NOMO-1 (cell line): Measurements from ENCODE around the gene CTIF.

Source experiments
- DNase-seq, 2 experiments: peaks; one replicate each; lab custom pipeline; 2025; ENCODE audit not compliant: unreplicated experiment in 2 of 2; lab: John Stamatoyannopoulos, UW

Gene CTIF

DNA sequence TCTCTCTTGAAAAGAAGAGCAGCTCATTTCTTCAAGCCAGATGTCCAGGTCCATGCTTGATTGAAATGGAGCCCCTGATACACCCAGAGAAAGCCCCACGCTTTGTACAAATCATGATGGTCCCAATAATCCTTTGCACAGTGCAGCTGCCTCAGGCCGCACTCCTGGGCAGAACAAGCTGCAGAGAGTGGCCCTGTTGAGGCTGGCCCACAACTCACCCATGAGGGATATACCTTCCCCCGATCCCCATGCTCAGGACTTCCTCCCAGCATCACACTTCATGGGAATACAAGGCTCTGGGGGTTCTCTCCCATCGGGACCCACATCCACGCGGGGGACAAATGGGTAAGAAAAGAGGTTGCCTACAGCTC lies 181.8 kb downstream of the CTIF start:
- DNase-seq, result no peak

DNA sequence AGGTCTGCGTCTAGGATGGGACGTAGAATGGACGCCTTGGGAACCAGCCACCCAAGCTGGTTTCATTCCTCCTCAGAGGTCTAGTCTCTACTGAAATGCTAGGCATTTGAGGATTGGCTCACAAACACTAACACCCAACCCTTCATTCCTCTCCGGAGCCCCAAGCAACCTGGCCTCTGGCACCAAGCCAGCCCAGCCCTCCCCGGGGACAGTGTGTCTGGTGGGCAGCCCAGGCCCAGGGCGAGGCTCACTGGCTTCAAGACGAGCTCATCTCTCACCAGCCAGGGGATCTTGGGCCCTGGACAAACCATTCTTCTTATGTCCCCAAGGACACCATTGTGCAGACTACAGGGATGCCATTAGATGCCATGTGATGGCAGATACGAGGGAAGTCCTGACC lies 182.5 kb downstream of the CTIF start:
- no peak for DNase-seq

DNA sequence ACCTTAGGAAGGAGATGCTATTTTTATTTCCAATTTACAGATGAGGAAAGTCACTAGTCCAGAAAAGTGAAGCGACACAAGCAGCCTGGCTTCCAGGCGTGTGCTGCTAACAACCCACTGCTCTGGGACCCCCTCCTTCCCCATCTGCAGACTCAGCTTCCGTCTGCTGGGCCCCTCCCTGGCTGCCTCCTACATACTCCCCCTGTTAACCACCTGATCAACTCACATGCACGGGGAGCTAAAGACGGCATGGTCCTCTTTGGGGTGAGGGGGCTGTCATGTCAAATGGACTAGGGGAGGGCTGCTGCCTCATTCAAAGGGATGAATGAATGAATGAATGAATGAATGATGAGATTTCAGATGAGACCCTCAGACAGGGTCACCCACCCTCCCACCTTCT lies 184.2 kb downstream of the CTIF start:
- DNase-seq, result no peak

DNA sequence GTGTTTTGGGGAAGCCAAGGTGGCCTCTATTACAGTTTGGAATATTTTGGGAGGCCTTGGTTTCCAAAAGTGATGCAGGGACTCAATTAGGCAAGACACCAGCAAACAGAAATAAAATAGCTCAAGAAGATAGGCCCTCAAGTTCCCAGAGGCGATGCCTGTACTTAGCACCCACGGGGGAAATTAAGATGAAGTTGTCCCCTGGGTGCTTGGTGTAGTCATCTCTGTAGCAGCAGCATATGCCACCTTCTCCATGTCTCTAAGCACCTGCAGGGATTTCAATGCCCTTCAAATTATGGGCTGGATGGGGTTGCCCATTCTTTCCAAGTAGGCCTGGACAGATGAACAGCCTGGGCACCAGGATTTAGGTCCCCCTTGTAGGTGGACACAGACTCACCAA lies 185.0 kb downstream of the CTIF start:
- no peak for DNase-seq

DNA sequence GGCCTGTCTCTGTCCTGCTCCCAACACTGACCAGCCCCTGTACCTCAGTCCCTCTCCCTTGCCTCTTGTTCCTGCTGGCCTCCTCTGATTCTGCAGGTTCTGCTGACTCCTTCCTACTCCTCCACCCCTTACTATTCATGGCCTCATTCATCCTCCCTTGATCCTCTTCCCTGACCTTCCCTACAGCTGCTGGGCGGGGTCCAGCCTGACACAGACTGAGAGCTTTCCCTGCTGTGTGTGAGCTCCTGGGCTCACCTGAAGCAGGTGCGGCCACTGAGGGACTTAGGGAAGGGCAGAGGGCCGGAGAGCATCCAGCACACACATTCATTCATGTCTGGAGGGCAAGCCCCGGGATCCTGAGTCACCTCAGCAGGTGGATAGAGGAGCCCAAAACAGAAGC lies 185.6 kb downstream of the CTIF start:
- no peak for DNase-seq

DNA sequence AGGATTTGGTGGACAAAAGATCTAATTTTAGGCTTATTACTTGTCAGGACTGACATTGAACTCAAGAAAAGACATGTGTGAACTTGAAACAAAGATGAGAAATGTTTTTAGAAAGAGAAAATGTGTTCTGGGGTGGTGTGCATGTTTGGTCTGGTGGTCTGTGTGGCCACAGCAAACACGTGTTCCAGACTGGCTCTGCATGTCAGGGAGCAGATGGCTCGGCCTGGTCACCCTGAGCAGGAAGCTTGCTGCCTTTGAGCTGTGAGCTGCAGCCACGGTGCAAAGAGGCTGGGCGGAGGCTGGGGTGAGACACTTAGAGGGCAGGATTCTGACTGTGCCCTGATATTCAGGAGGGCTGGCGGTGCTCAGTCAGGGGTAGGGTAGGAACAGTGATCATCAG lies 186.1 kb downstream of the CTIF start:
- no peak for DNase-seq

DNA sequence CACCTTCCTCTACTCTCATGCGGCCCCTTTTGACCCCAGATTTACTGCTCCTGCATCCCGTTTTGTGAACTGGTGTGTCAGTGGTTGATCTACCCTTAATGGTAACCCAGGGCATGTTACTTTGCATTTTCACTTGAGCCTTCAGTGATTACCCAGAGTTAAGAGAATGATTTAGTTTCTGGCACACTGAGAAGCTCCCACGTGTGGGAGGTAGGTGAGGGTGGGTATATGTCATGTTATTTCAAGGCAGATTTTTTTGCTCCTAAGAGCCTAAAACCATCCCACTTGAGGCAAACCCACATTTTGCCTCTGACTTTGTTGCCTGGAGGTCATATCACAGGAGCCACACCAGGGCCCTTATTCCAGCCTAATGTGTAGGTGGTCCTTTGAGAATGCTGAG lies 186.7 kb downstream of the CTIF start:
- no peak for DNase-seq

DNA sequence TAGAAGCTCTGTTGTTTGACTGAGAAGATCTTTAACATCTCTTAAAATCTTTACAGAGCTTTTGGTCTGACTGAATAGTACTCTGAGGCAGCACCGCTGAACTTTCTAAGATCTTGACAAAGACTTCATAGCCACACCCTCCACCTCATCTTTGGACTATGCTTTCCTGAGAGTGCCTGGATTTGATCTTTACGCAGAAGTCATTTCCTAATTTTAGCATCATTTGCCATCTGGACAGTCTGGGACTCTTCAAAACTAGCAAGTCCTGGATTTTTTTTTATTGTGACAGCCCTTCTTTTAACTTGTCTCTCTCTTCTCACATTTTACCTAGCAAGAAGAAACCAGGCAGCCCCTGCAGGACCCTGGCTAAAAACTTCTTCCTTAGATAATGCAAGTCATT lies 188.8 kb downstream of the CTIF start:
- DNase-seq, result no peak

DNA sequence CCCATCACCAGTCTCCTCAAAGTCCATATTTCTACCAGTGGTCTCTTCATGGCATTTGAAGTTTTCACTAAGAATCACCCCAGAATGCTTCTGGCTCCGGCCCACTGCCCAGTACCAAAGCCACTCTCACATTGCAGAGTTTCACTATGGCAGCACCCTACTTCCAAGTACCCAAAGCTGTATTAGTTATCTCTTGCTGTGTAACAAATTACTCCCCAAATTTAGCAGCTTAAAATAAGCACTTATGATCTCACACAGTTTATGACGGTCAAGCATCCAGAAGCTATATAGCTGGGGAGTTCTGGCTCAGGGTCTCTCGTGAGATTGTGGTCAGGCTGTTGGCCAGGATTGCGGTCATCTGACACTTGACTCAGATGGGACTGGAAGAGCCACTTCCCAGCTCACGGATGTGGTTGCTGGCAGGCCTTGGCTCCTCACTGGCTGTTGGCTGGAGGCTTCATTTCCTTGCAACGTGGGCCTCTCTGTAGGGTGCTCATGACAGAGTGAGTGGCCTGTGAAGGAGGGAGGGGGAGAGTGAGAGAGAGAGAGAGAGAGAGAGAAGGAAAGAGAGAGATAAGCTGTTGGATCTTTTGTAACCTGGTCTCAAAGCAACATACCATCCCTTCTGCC lies 189.5 kb downstream of the CTIF start:
- no peak for DNase-seq

DNA sequence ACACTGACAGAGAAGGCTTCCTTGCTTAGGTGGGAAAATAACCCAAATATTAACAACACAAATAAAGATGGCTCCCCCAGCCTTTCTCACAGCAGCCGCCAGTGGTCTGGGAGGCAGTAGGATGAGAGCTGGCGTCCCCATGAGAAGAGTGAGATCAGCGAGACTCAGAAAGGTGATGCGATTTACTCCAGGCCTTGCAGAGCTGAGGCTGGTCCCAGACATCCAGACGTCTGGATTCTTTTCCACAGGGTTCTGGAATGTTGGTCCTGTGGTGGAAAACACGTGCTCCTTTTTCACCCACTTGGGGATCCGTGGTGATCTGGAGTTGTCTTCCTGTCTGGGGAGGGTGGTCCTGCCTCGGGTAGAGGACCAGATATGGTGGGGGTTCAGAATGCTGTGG lies 190.6 kb downstream of the CTIF start:
- no peak for DNase-seq

DNA sequence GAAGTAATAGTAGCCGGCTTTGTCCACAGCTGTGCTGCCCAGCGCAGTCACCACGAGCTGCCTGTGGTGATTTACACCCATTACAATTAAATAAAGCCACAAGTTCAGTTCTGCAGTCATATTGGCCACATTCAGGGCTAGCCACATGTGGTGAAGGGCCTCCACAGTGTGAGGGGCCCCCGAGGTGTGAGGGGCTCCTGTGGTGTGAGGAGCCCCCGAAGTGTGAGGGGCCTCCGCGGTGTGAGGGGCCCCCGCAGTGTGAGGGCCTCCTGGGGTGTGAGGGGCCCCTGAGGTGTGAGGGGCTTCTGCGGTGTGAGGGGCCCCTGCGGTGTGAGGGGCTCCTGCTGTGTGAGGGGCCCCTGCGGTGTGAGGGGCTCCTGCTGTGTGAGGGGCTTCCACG lies 191.2 kb downstream of the CTIF start:
- DNase-seq, result no peak

DNA sequence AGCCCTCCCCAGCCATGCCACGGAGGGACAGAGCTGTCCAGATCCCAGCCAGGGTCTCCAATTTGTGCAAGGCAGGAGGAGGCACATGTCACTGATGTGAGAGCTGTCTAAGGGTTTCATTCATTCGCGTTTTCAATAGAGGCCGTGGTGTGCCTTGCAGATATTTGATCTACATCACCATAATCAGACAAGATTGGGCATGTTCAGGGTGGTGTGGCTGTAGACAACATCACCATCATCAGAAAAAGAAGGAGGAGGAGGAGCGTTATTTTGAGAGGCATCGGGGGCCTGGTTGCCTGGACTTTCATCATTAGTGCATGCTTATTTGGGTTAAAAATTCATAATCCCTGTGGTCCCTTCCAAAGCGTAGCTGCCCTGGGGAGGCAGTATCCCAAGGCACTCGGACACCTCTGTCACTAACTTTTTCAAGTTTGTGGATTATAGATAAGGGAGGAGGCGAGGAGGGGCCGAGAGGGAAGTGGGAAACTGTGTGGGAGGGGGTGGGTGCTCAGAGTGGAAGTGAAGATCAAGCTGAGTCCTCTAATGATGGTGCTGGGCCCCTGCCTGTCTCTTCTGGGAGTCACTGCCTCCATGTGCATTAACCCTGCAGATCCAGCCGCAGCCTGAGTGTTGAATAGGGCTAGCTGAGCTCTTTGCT lies 194.1 kb downstream of the CTIF start:
- DNase-seq, result no peak

DNA sequence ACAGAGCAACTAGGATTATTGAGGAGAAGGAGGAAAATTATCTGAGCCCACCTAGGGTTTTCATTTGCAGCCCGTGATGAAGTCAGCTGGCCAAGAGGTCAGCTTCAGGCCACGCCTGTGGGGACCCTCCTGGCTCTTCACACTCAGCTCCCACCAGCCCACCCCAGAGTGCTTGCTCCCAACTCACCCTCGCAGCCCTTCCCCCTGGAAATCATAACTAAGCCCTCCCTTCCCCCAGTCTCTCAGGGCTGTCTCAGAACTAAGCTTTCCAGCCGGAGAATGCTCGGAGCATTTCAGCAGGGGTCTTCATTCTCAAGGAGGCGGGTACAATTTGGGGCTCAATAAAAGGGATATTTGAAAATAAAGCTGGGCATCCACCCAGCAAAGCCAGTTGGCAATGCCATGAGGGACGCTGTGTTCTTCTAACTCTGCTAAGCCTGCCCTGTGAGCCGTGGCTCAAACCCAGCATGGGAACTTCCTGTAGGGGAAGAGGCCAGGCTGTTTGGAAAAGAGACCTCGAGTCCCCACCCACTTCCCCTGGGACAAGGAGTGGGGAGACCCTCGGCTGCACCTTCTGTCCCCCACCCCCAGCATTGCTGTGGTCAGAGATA lies 194.9 kb downstream of the CTIF start:
- no peak for DNase-seq

DNA sequence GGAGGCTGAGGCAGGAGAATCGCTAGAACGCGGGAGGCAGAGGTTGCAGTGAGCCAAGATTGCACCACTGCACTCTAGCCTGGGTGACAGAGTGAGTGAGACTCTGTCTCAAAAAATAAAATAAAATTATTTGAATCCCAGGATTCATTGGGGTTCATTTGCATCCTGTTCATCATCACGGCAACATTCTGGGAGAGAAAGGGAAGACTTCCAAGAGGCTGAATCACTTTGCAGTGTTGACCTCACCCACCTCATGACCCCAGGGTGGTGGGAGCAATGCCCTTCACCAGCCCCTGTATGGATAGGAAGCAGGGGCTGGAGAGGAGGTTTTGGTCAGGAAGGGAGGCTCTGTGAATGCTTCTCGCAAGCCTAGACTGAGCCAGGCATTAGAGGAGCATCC lies 195.6 kb downstream of the CTIF start:
- no peak for DNase-seq

DNA sequence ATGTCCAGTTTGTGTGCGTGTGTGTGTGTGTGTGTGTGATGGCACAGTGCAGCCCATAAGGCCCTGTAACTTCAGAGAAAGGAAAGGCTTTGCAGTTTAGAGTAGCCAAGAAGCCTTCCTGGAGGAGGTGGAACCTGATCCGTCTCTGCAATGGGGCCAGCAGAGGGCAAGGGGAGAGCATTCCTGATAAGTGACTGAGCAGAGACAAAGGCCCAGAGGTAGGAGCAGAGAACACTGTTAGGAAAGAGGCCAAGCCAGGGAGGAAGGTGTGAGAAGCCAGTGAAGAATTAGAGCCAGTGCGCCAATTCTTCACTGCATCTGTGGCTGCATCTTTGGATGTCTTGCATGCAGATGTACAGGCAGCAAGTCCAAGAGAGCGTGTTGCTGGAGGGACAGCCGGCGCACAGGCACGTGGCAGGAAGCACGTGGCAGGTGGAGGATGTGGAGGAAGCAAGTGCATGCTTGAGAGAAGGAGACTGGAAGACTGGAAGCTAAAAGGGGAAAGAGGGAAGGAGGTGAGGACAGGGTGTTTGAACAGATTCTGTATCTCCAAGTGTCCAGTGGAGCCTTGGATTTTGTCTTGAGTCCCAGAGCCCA lies 196.3 kb downstream of the CTIF start:
- DNase-seq, result no peak

DNA sequence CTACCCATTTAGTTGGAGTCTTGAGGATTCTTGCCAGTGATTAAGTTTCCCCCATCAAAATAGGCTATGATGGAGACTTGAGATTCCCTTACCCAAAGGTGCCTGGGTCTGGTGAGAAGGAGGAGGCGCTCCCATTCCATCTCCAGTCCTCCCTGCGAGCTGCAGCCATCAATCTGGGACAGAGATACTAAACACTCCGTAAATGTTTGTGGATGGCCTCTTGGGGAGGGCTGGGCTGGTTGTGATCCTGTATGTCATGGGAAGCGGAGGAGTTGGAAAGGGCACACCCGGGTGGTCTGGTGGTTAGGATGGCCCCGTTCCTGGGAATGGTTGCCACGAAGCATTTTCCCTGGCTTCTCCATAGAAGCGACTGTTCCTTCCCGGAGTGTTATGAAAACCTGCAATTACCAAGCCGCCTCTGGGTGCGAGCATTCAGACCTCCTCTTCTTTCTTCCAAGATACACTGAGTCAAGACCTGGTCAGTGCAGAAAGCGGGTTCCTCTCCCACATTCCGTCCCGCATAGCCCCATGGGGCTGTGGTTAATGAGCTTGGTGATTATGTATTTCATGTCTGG lies 196.9 kb downstream of the CTIF start:
- DNase-seq, result no peak

DNA sequence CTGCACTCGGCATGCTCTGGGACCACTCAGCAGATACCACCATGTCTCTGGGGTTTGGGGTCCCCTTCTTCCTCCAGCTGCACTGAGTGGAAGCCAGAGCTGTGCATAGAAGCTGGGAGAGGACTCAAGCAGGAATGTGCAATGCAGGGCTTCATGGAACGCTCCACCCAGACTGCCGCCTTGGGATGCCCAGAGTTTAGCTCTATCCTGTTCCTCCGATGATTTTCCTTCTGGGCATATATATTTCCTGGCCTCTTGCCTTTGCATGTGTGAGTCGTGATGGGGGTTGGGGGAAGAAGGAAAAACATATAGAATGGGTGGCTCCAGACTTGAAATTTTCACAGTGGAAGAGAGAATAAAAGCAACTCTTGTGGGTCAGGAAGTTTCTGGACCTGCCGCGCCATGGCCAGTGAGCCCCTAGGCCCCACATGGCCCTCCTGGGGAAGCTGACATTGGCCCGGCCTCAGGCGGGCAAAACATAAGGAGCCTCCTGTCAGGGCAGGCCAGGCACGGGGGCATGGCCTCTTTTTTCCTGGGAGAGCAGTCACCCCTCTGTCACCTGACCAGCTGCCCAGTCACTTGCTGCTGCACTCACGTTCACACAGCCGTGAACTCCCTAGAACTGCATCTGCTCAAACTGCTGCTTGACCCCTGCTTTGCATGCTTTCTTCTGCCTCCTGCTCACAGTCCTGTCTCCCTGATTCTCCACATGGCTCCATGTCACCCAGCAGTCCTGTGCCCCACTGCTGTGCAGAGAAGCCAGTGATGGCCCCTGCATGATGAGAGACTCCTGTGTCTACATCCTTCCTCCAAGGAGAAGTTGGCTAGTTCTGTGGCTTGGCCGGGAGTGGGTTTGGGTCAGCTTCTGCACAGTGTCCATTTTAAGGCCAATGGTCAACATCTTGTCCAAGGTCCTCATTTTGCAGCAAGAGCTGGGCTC lies 197.8 kb downstream of the CTIF start:
- DNase-seq, result no peak

DNA sequence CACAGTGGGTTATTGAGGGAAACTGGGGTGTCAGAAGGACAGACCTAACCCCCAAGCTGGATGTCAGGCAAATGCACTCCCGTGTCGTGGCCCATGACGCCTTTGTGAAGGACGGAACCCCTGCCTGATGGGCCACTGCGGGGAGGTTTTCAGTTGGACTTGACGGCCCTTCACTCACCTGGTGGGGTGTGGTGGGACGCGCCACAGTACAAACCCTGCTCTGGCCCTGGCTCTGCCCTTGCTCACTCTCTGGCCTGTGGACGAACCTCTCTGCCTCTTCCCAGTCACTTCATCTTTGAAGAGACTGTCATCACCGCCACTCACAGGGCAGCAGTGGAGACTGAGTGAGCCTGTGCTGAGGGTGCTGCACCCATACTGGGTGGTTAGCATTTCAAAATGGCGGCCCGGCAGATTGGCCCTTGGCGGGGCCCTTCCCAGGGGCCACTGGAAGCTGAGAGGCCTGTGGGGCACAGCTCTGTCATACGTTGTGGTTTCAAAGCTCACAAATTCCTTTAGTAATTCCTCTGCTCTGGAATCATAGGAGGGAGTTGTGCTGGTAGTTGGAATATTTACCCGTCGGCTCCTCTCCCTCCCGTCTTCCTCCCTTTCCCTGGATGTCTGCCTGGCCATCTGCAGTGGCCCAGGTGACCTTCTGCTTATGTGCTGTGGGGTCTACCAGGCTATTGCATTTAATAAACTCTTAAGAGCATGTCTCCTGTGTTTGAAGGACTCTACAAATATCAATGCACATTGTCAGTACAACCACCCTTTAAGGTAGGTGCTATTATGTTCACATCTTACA lies 200.6 kb downstream of the CTIF start:
- DNase-seq, result no peak

DNA sequence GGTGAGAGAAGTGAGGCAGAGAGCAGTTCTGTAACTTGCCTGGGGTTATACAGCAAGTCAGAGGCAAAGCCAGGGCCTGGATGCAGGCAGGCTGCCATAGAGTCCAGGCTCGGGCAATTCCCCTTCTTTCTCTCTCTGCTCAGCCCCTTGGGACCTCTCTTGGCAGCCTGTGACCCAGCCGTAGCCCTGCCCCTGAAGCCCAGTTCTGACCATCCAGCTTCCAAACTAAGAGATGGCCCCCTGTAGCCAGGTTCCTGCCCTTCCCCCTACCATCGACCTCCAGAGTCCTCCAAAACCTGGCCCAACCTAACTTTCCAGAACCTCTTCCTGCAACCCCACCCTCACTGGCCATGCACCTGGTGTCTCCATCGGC lies 201.2 kb downstream of the CTIF start:
- no peak for DNase-seq

DNA sequence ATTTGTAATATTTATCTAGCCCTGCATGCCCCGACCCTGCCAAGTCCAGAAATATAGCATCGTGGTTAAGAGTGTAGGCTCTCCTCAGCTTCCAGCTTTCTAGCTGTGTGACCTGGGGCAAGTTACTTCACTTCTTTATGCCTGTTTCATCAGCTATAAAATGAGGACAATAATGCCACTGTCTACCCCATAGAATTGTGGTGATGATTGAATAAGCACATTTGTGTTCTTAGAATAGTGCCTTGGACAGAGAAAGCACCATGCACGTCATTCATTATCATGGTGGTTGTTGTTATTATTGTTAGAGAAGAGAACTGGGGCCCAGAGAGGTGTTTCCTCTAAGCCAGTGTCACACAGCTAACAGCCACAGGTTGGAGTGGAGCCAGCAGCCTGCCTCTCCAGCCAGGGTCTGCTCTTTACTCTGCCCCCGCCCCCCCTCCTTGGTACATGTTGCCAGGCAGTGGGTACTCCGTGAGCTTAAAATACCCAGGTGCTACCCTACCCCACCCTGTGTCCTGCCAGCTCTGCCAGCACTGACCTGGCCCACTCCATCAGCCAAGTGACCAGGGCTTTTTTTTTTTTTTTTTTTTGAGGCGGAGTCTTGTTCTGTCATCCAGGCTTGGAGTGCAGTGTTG lies 202.1 kb downstream of the CTIF start:
- no peak for DNase-seq
